GM21737 (cell line): ENCODE data around the gene FAM120AOS.
"Not testable (repeated sequence)": the region's sequence is repeated elsewhere in the genome, so short reads cannot be mapped to it uniquely, and the experiment has no call there.

Experiments
- ATAC-seq: cut with Tn5 transposase; IDR thresholded peaks from one replicate; pipeline ENCODE4 v1.9.1; 2021; ENCODE audit warnings: mild to moderate bottlenecking, moderate library complexity; ENCODE audit not compliant: unreplicated experiment

Gene FAM120AOS

GRCh38 chr9:93440896-93441580 is 12.3 kb downstream of the FAM120AOS start:
- ATAC-seq: no peak

GRCh38 chr9:93439301-93439700 is 14.1 kb downstream of the FAM120AOS start:
- ATAC-seq: not testable (repeated sequence)

GRCh38 chr9:93437996-93438395 is 15.4 kb downstream of the FAM120AOS start:
- ATAC-seq: no peak

- ATAC-seq: no peak
These were observed 16.6 kb downstream of the FAM120AOS start for GRCh38 chr9:93436655-93437407.

- ATAC-seq: no peak
These were observed 17.2 kb downstream of the FAM120AOS start for GRCh38 chr9:93436218-93436617.

- no peak for ATAC-seq
These were observed 18.0 kb downstream of the FAM120AOS start for GRCh38 chr9:93435386-93435785.

- no peak for ATAC-seq
These were observed 19.3 kb downstream of the FAM120AOS start for GRCh38 chr9:93434056-93434455.

- ATAC-seq: no peak
These were observed 20.4 kb downstream of the FAM120AOS start for GRCh38 chr9:93432964-93433363.

- no peak for ATAC-seq
These were observed 21.8 kb downstream of the FAM120AOS start for GRCh38 chr9:93431539-93432105.

- no peak for ATAC-seq
These were observed 25.6 kb downstream of the FAM120AOS start for GRCh38 chr9:93427655-93428379.

- ATAC-seq: no peak
These were observed 30.3 kb downstream of the FAM120AOS start for GRCh38 chr9:93422977-93423616.

- no peak for ATAC-seq
These were observed 34.4 kb downstream of the FAM120AOS start for GRCh38 chr9:93419023-93419422.

- no peak for ATAC-seq
These were observed 35.8 kb downstream of the FAM120AOS start for GRCh38 chr9:93417538-93417937.

- ATAC-seq: no peak
These were observed 36.7 kb downstream of the FAM120AOS start for GRCh38 chr9:93416530-93417235.

- no peak for ATAC-seq
These were observed 38.1 kb downstream of the FAM120AOS start for GRCh38 chr9:93415176-93415690.

GRCh38 chr9:93413530-93413929 is 39.9 kb downstream of the FAM120AOS start:
- ATAC-seq: no peak

- ATAC-seq: no peak
These were observed 47.0 kb downstream of the FAM120AOS start for GRCh38 chr9:93406371-93406770.

- ATAC-seq: no peak
These were observed 54.9 kb downstream of the FAM120AOS start for GRCh38 chr9:93398471-93398870.

- no peak for ATAC-seq
These were observed 55.6 kb downstream of the FAM120AOS start for GRCh38 chr9:93397661-93398373.
